T47D (cell line): ENCODE results near the gene CCL26.
A peak's percentile ranks its signal among the peaks of the same experiment; 100 is the strongest.
"Not testable (repeated sequence)": the region's sequence is repeated elsewhere in the genome, so short reads cannot be mapped to it uniquely, and the experiment has no call there.

Experiments used
- DNase-seq, 2 experiments: peaks; one replicate each; pipeline versions ENCODE4 v3.0.0 to v3.0.0-alpha.2; 2011 to 2012; ENCODE audit warnings: low read depth in 1 of 2, low spot score in 1 of 2
- JUND ChIP-seq: IDR thresholded peaks from 2 replicates; pipeline ENCODE4 v1.6.1; 2012; ENCODE audit warnings: low read depth
- in situ Hi-C: cut with HindIII; loops from 2 replicates; pipeline ENCODE4 v1.10.0; 2016; ENCODE audit warnings: low sequenced_read_pairs, low pct_unique_long_range_greater_than_20kb

CCL26 gene

DNA sequence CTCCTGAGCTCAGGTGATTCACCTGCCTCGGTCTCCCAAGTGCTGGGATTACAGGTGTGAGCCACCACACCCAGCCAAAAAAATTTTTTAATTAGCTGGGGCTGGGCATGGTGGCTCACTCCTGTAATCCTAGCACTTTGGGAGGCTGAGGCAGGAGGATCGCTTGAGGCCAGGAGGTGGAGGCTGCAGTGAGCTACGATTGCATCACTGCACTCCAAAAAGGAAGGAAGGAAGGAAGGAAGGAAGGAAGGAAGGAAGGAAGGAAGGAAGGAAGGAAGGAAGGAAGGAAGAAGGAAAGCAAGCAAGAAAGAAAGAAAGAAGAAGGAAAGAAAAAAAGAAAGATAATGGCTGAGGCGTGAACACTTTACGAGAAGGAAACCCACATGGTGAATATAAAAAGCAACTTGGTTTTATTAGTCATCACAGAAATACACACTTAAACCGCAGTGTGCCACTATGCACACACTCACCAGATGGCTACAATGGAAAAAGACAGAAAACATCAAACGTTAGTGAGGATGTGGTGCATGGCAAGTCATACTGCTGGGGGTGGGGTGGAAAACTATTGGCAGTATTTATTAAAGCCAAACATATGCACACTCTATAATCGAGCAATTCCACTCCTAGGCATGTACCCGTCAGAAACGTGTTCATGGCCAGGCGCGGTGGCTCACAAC, 4.4 kb upstream of the CCL26 start:
- TF ChIP-seq JUND: no peak
- in situ Hi-C loops: no loop called here
- no peak for DNase-seq

GRCh38 chr7:75773958-75774357, 1.9 kb upstream of the CCL26 start:
- DNase-seq, in situ Hi-C loops: not testable (repeated sequence)

DNA sequence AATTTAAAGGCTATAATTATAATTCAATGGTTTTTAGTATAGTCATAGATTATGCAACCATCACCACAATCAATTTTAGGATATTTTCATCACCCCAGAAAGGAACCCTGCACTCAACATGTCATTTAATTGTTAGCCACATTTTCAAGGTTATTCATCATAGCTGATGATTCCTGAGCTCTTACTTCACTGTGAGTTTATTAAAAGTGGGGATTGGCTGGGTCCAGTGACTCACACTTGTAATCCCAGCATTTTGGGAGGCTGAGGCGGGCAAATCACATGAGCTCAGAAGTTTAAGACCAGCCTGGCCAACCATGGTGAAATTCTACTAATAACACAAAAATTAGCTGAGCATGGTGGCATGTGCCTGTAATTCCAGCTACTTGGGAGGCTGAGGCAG, 787 bp downstream of the CCL26 start:
- in situ Hi-C loops: no loop called here
- DNase-seq: no peak
- no peak for TF ChIP-seq JUND

GRCh38 chr7:75762350-75762917, 9.6 kb downstream of the CCL26 start:
- peak; percentile 86 to 87 for DNase-seq
- in situ Hi-C loops: no loop called here
- no peak for TF ChIP-seq JUND

DNA sequence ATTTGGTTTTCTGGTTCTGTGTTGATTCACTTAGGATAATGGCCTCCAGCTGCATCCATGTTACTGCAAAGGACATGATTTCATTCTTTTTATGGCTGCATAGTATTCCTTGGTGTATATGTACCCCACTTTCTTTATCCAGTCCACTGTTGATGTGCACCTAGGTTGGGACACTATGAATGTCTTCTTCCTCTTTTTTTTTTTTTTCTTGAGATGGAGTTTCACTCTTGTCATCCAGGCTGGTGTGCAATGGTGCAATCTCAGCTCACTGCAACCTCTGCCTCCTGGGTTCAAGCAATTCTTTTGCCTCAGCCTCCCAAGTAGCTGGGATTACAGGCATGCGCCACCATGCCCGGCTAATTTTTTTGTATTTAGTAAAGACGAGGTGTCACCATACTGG, 10.2 kb downstream of the CCL26 start:
- DNase-seq, in situ Hi-C loops: not testable (repeated sequence)

DNA sequence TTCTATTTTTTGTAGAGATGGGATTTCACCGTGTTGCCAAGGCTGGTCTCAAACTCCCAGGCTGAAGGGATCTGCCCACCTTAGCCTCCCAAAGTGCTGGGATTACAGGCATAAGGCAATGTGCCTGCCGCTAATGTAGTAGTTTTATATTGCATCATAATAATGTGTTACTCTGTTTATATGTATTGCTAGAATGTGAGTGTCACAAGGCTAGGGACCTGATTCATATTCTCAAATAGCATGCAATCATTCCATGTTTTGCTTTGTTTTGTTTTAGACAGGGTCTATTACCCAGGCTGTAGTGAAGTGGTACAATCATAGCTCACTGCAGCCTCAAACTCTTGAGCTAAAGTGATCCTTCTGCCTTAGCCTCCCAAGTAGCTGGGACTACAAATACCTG, 13.5 kb downstream of the CCL26 start:
- no peak for DNase-seq
- no peak for TF ChIP-seq JUND
- in situ Hi-C loops: no loop called here

GRCh38 chr7:75757860-75758259, 14.2 kb downstream of the CCL26 start:
- no peak for TF ChIP-seq JUND
- DNase-seq: no peak
- in situ Hi-C loops: no loop called here

DNA sequence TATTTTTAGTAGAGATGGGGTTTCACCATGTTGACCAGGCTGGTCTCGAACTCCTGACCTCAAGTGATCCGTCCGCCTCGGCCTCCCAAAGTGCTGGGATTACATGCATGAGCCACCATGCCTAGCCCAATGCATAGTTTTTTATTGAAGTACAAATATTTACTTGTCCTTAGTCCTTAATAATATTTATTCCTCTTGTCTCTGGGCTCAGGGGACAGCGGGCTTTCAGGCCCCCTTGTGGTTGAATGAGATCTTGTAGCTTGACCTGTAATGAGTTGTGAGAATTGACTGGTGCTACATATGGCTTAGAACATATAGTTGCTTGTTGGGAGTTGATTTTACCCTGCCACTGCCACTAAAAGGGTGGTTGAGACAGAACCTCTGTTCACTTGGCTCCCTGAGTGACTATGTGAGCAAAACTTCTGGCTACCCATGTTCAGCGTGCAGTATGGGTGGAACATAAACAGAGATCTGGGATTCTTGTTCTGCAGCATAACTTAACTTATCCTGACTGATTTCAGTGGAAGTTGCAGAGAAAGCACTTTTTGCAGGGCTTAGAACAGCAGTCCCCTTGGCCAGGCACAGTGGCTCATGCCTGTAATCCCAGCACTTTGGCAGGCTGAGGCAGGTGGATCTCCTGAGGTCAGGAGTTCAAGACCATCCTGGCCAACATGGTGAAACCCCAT, 14.9 kb downstream of the CCL26 start:
- in situ Hi-C loops: no loop called here
- TF ChIP-seq JUND: no peak
- peak; percentile 58 to 81 for DNase-seq

DNA sequence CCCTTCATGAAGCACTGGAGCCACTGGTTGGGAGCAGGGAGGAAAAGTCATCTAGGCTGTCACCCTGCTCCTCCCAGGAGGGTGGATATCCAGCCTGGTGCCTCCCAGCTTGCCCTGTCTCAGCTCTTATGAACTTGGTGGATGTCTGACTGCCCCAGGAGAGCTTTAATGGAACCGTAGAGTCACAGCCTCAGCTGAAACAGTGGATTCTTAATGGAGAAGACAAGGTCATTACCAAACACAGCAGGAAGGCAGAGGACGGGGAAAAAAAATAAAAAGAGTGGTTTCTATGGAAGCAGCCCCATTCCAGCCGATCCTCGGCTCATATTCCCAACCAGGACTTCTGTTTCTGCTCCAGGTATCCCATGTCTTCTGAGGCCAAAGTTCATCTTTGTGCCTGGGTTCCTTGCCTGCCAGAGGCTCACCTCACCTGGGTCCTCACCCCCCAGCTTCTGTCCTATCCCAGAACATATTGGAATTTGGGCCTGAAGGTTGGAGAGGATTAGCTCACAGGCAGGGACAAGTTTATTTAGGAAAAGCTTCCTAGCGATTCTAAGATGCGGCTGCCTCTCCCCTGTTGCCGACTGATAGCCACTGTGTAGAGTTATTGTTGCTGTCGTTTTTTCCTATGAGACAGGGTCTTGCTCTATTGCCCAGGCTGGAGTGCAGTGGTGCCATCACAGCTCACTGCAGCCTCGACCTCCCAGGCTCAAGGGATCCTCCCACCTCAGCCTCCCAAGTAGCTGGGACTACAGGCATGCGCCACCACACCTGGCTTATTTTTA, 15.6 kb downstream of the CCL26 start:
- TF ChIP-seq JUND: no peak
- in situ Hi-C loops: no loop called here
- no peak for DNase-seq

- TF ChIP-seq JUND: no peak
- no peak for DNase-seq
- in situ Hi-C loops: no loop called here
These were observed 28.6 kb downstream of the CCL26 start for GRCh38 chr7:75743455-75743859.

- peak in 1 of 2 experiments; percentile 56 for DNase-seq
- in situ Hi-C loops: no loop called here
- no peak for TF ChIP-seq JUND
These were observed 31.0 kb downstream of the CCL26 start for GRCh38 chr7:75740846-75741497.

DNA sequence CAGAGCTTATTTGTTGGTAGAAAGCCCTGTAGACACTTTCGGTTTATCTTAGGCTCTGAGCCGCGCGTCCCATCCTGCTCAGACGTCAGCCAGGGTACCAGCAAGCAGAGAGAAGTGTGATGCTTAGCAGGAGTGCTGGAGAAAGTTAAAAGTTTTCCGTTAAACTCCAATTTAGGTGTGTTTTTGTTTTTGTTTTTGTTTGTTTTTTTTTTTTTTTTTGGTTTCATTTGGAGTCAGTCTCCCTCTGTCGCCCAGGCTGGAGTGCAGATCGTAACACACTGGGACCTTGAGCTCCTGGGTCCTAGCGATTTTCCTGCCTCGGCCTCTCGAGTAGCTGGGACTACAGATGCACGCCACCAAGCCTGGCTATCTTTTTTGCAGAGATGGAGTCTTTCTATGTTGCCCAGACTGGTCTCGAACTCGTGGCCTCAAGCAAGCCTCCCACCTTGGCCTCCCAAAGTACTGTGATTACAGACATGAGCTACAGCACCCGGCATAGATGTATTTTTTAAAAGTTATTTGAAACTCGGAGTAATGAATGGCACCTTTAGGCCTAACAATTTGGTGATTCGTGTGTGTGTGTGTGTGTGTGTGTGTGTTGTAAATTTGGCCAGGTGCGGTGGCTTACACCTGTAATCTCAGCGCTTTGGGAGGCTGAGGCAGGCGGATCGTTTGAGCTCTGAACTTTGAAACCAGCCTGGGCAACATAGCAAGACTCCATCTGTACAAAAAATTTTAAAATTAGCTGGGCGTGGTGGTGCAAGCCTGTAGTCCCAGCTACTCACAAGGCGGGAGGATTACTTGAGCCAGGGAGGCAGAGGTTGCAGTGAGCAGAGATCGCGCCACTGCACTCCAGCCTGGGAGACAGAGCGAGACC, 32.0 kb downstream of the CCL26 start:
- no peak for TF ChIP-seq JUND
- no peak for DNase-seq
- in situ Hi-C loops: no loop called here
